HL-60 (cell line): ENCODE data around the gene SRBD1.

Experiments
- DNase-seq, 2 experiments: peaks; one replicate each; pipeline ENCODE4 v3.0.0-alpha.2; 2010 to 2020; ENCODE audit warnings: low read depth in 1 of 2, low spot score in 1 of 2
- H3K27ac ChIP-seq: fragments of 250-450 bp; sonication (Bioruptor Pico); replicated peaks from 2 replicates; pipeline ENCODE4 v1.5.1; 2020; ENCODE audit warnings: mild to moderate bottlenecking, moderate library complexity
- H3K27me3 ChIP-seq: fragments of 250-450 bp; sonication (Bioruptor Pico); 2 replicates; pipeline ENCODE4 v1.5.1; 2021; ENCODE audit warnings: mild to moderate bottlenecking, moderate library complexity; ENCODE audit not compliant: insufficient read depth, poor library complexity, severe bottlenecking
- H3K4me3 ChIP-seq: replicated peaks from 2 replicates; pipeline ENCODE4 v1.5.1; 2011; ENCODE audit warnings: mild to moderate bottlenecking, control low read depth, low read length; ENCODE audit not compliant: insufficient read depth
- GABPA ChIP-seq: IDR thresholded peaks from 2 replicates; pipeline ENCODE4 v1.6.1; 2012; ENCODE audit warnings: low read depth
- POLR2AphosphoS5 ChIP-seq: IDR thresholded peaks from 2 replicates; pipeline ENCODE4 v1.6.1; 2012; ENCODE audit warnings: low read depth
- REST ChIP-seq: IDR thresholded peaks from 2 replicates; pipeline ENCODE4 v1.6.1; 2012; ENCODE audit warnings: low read depth; ENCODE audit not compliant: insufficient replicate concordance
- SPI1 ChIP-seq: IDR thresholded peaks from 2 replicates; pipeline ENCODE4 v1.6.1; 2012; ENCODE audit warnings: low read depth, mild to moderate bottlenecking, borderline replicate concordance
- TF ChIP-seq, protein P1 (sequence below): IDR thresholded peaks from one replicate; pipeline ENCODE4 v1.5.1; 2011; ENCODE audit warnings: low read length, control low read depth, inconsistent platforms; ENCODE audit not compliant: insufficient read depth

The SRBD1 gene

GRCh38 chr2:45568935-45569334, 42.1 kb downstream of the SRBD1 start:
- TF ChIP-seq SPI1: no peak
- no peak for TF ChIP-seq GABPA
- TF ChIP-seq, protein P1, sequence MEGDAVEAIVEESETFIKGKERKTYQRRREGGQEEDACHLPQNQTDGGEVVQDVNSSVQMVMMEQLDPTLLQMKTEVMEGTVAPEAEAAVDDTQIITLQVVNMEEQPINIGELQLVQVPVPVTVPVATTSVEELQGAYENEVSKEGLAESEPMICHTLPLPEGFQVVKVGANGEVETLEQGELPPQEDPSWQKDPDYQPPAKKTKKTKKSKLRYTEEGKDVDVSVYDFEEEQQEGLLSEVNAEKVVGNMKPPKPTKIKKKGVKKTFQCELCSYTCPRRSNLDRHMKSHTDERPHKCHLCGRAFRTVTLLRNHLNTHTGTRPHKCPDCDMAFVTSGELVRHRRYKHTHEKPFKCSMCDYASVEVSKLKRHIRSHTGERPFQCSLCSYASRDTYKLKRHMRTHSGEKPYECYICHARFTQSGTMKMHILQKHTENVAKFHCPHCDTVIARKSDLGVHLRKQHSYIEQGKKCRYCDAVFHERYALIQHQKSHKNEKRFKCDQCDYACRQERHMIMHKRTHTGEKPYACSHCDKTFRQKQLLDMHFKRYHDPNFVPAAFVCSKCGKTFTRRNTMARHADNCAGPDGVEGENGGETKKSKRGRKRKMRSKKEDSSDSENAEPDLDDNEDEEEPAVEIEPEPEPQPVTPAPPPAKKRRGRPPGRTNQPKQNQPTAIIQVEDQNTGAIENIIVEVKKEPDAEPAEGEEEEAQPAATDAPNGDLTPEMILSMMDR: no peak
- no peak for TF ChIP-seq POLR2AphosphoS5
- Histone ChIP-seq H3K27ac (peak overlapping the region; percentile 78), H3K27me3 (no peaks in the 10 kb centered on the region), H3K4me3 (no peak overlapping the region)
- DNase-seq: no peak

- no peaks in the 10 kb centered on the region for H3K27me3 ChIP-seq
- peak overlapping the region; percentile 78 for H3K27ac ChIP-seq
- peak overlapping the region; percentile 46 for H3K4me3 ChIP-seq
- peak; percentile 36 to 68 for DNase-seq
- TF ChIP-seq GABPA (peak; percentile 50; the same call in 1 of the 2 replicates), REST (no peak)
These were observed 42.9 kb downstream of the SRBD1 start for GRCh38 chr2:45567974-45568789.

DNA sequence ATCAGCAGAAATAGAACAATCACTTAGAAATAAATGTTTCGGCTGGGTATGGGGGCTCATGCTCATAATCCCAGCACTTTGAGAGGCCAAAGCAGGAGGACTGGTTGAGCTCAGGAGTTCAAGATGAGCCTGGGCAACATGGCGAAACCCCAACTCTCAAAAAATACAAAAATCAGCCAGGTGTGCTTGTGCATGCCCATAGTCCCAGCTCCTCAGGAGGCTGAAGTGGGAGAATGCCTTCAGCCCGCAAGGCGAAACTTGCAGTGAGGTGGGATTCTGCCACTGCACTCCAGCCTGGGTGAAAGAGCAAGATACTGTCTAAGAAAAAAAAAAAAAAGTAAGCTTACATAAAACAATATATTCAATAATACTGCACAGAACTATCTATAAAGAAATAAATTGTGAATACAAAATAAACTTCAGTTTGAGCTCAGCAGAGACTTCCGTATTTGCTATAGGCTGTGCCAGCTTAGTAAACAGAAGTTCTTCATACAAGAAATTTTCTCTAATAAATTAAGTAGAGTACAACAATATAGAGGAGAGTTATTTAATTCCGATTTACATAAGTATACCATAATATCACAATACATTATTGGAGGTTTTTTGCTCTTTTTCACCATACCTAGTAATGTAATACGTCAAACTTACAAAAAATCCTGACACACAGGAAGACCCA, 43.6 kb downstream of the SRBD1 start:
- peak overlapping the region; percentile 46 for H3K4me3 ChIP-seq
- no peaks in the 10 kb centered on the region for H3K27me3 ChIP-seq
- peak overlapping the region; percentile 78 for H3K27ac ChIP-seq
- TF ChIP-seq POLR2AphosphoS5 (0 out of 2 replicates have a peak, but pooled peaks have one; percentile 22), GABPA (no peak), REST (no peak), SPI1 (peak; percentile 71)
- TF ChIP-seq, protein P1: no peak
- peak in 1 of 2 experiments; percentile 23 for DNase-seq

DNA sequence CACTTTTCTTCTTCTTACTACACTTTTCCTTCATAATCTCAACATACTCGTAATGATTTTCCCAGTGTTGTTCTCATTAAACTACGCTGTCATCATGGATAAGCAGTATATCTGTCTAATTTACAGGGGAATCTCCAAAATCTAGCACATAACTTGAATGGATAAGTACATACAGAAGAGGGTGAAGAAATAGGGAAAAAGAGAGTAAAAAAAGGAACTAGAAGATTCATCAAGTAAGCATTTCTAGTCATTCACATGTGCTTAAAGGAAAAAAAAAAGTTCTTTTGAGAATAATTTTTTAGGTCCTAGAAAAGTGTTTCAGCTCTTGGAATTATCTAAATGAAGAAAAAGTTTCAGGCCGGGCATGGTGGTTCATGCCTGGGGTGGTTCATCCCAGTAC, 51.6 kb downstream of the SRBD1 start:
- H3K27me3 ChIP-seq: no peaks in the 10 kb centered on the region
- no peak for DNase-seq

More for the DNA sequence above, 51.6 kb downstream of the SRBD1 start:
- H3K4me3 ChIP-seq: no peak overlapping the region
- H3K27ac ChIP-seq: no peak overlapping the region
- TF ChIP-seq POLR2AphosphoS5: no peak
- TF ChIP-seq, protein P1: no peak
- TF ChIP-seq SPI1: no peak
- no peak for TF ChIP-seq REST
- TF ChIP-seq GABPA: no peak
